Measurements from ENCODE around the gene ARFGAP1.

ARFGAP1 gene

DNA sequence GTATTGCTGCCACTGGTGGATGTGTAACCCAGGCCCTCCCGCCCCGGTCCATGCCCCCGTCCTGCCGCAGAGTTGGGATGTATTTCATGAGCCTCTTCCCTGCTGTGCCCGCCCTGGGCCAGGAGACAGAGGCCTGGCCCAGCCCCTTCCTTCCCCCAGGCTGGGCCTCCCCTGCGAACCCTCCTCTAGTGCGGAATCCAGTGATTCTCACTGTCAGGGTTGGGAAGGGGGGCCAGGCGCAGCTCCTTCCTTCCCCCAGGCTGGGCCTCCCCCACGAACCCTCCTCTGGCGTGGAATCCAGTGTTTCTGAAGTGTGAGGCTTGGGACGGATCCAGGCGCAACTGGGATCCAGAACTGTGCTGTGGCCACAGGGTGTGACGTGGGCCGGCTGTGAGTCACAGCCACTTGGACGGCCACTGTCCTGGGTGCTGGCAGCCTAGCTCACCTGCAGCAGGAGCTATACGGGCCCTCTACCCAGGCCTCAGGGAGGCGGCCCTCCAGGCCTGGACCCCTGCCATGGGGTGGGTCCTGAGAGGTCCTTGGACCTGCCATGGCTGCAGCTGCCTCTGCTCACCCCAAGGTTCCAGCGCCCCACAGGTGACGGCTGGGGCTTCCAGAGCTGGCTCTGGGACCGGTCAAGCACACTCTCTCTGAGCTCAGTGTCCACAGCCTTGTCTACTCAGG, 48.7 kb downstream of the ARFGAP1 start:
- no peaks in the 10 kb centered on the region for H3K27me3 ChIP-seq (ENCODE audit: control insufficient read depth, insufficient read depth, low read length)
- H3K4me1 ChIP-seq (ENCODE audit: control insufficient read depth, insufficient read depth, low read length), result no peaks in the 10 kb centered on the region
- H3K36me3 ChIP-seq (ENCODE audit: control insufficient read depth, insufficient read depth, low read length), result no peaks in the 10 kb centered on the region
- H3K27ac ChIP-seq (ENCODE audit: low read length), result no peak overlapping the region
- H3K4me3 ChIP-seq (ENCODE audit: low read length), result no peak overlapping the region
- no peak for DNase-seq (ENCODE audit: low read depth, low spot score)
- no peaks in the 10 kb centered on the region for H3K9me3 ChIP-seq (ENCODE audit: control insufficient read depth, insufficient read depth, low read length)
- no CpG with 5 or more reads among the region's 20 CpGs for WGBS (ENCODE audit: insufficient coverage, insufficient read length)

- DNase-seq (ENCODE audit: low read depth, low spot score), result no peak
- Histone ChIP-seq H3K4me1 (ENCODE audit: control insufficient read depth, insufficient read depth, low read length) (no peaks in the 10 kb centered on the region), H3K9me3 (ENCODE audit: control insufficient read depth, insufficient read depth, low read length) (no peaks in the 10 kb centered on the region), H3K4me3 (ENCODE audit: low read length) (no peak overlapping the region), H3K27me3 (ENCODE audit: control insufficient read depth, insufficient read depth, low read length) (no peaks in the 10 kb centered on the region), H3K36me3 (ENCODE audit: control insufficient read depth, insufficient read depth, low read length) (no peaks in the 10 kb centered on the region), H3K27ac (ENCODE audit: low read length) (no peak overlapping the region)
- no CpG with 5 or more reads among the region's 34 CpGs for WGBS (ENCODE audit: insufficient coverage, insufficient read length)
These were observed 49.7 kb downstream of the ARFGAP1 start for GRCh38 chr20:63322146-63322932.

DNA sequence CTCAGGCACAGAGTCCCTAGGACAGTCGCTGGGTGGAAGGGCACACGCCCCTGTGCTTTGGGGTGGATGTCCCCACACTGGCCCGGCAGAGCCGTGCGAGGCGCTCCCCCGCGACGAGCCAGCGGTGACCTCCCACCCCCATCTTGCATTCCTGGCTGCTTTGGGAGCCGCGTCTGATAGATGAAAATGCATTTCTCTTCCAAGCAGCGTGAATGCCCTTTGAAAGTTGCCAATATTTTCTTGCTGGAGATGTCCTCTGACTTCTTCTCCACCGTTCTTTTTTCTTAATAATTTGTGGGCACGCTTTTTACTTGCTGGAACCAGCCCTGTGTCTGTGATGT, 50.3 kb downstream of the ARFGAP1 start:
- no CpG with 5 or more reads among the region's 15 CpGs for WGBS (ENCODE audit: insufficient coverage, insufficient read length)
- H3K4me3 ChIP-seq (ENCODE audit: low read length), result no peak overlapping the region

GRCh38 chr20:63323357-63323981, 50.9 kb downstream of the ARFGAP1 start:
- no peak for DNase-seq (ENCODE audit: low read depth, low spot score)
- Histone ChIP-seq H3K9me3 (ENCODE audit: control insufficient read depth, insufficient read depth, low read length) (no peaks in the 10 kb centered on the region), H3K36me3 (ENCODE audit: control insufficient read depth, insufficient read depth, low read length) (no peaks in the 10 kb centered on the region), H3K4me1 (ENCODE audit: control insufficient read depth, insufficient read depth, low read length) (no peaks in the 10 kb centered on the region), H3K27ac (ENCODE audit: low read length) (no peak overlapping the region), H3K4me3 (ENCODE audit: low read length) (no peak overlapping the region), H3K27me3 (ENCODE audit: control insufficient read depth, insufficient read depth, low read length) (no peaks in the 10 kb centered on the region)
- no CpG with 5 or more reads among the region's 18 CpGs for WGBS (ENCODE audit: insufficient coverage, insufficient read length)

More for the DNA sequence above, 50.3 kb downstream of the ARFGAP1 start:
- DNase-seq (ENCODE audit: low read depth, low spot score), result no peak
- Histone ChIP-seq H3K9me3 (ENCODE audit: control insufficient read depth, insufficient read depth, low read length) (no peaks in the 10 kb centered on the region), H3K4me1 (ENCODE audit: control insufficient read depth, insufficient read depth, low read length) (no peaks in the 10 kb centered on the region), H3K27ac (ENCODE audit: low read length) (no peak overlapping the region), H3K27me3 (ENCODE audit: control insufficient read depth, insufficient read depth, low read length) (no peaks in the 10 kb centered on the region), H3K36me3 (ENCODE audit: control insufficient read depth, insufficient read depth, low read length) (no peaks in the 10 kb centered on the region)

DNA sequence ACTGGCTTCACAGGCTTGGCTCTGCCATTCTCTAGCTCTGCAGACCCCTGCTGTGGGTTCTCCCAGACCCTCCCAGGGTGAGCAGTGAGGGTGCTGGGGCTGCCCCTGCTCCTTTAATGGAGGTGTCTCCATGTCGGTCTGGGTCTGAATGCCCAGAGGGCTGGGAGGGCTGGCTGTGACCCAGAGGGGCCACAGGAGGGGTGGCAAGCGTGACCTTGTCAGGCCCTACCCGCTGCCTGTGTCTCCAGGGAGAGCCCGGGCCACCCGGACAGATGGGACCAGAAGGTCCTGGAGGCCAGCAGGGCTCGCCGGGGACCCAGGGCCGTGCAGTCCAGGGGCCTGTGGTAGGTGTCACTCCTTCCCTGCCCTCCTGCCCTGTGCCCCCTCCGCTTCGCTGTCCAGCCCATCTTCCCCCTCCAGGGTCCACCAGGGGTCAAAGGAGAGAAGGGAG, 52.4 kb downstream of the ARFGAP1 start:
- Histone ChIP-seq H3K4me1 (ENCODE audit: control insufficient read depth, insufficient read depth, low read length) (no peaks in the 10 kb centered on the region), H3K27ac (ENCODE audit: low read length) (no peak overlapping the region), H3K4me3 (ENCODE audit: low read length) (no peak overlapping the region), H3K36me3 (ENCODE audit: control insufficient read depth, insufficient read depth, low read length) (no peaks in the 10 kb centered on the region), H3K27me3 (ENCODE audit: control insufficient read depth, insufficient read depth, low read length) (no peaks in the 10 kb centered on the region), H3K9me3 (ENCODE audit: control insufficient read depth, insufficient read depth, low read length) (no peaks in the 10 kb centered on the region)
- WGBS (ENCODE audit: insufficient coverage, insufficient read length), result no CpG with 5 or more reads among the region's 10 CpGs
- DNase-seq (ENCODE audit: low read depth, low spot score), result no peak

- H3K36me3 ChIP-seq (ENCODE audit: control insufficient read depth, insufficient read depth, low read length), result no peaks in the 10 kb centered on the region
- H3K4me1 ChIP-seq (ENCODE audit: control insufficient read depth, insufficient read depth, low read length), result no peaks in the 10 kb centered on the region
- no peak overlapping the region for H3K27ac ChIP-seq (ENCODE audit: low read length)
- no peaks in the 10 kb centered on the region for H3K27me3 ChIP-seq (ENCODE audit: control insufficient read depth, insufficient read depth, low read length)
- no peak for DNase-seq (ENCODE audit: low read depth, low spot score)
- H3K4me3 ChIP-seq (ENCODE audit: low read length), result no peak overlapping the region
- WGBS (ENCODE audit: insufficient coverage, insufficient read length), result no CpG with 5 or more reads among the region's 8 CpGs
- no peaks in the 10 kb centered on the region for H3K9me3 ChIP-seq (ENCODE audit: control insufficient read depth, insufficient read depth, low read length)
These were observed 53.1 kb downstream of the ARFGAP1 start for GRCh38 chr20:63325554-63326313.

GRCh38 chr20:63326314-63327230, 54.0 kb downstream of the ARFGAP1 start:
- no peak for DNase-seq (ENCODE audit: low read depth, low spot score)

GRCh38 chr20:63327231-63327745, 54.7 kb downstream of the ARFGAP1 start:
- Histone ChIP-seq H3K9me3 (ENCODE audit: control insufficient read depth, insufficient read depth, low read length) (no peaks in the 10 kb centered on the region), H3K4me1 (ENCODE audit: control insufficient read depth, insufficient read depth, low read length) (no peaks in the 10 kb centered on the region), H3K27ac (ENCODE audit: low read length) (no peak overlapping the region), H3K27me3 (ENCODE audit: control insufficient read depth, insufficient read depth, low read length) (no peaks in the 10 kb centered on the region), H3K4me3 (ENCODE audit: low read length) (no peak overlapping the region), H3K36me3 (ENCODE audit: control insufficient read depth, insufficient read depth, low read length) (no peaks in the 10 kb centered on the region)
- WGBS (ENCODE audit: insufficient coverage, insufficient read length), result no CpG with 5 or more reads among the region's 8 CpGs
- DNase-seq (ENCODE audit: low read depth, low spot score), result no peak

More at GRCh38 chr20:63326314-63327230, 54.0 kb downstream of the ARFGAP1 start:
- Histone ChIP-seq H3K4me1 (ENCODE audit: control insufficient read depth, insufficient read depth, low read length) (no peaks in the 10 kb centered on the region), H3K4me3 (ENCODE audit: low read length) (no peak overlapping the region), H3K36me3 (ENCODE audit: control insufficient read depth, insufficient read depth, low read length) (no peaks in the 10 kb centered on the region), H3K27ac (ENCODE audit: low read length) (no peak overlapping the region), H3K27me3 (ENCODE audit: control insufficient read depth, insufficient read depth, low read length) (no peaks in the 10 kb centered on the region), H3K9me3 (ENCODE audit: control insufficient read depth, insufficient read depth, low read length) (no peaks in the 10 kb centered on the region)
- WGBS (ENCODE audit: insufficient coverage, insufficient read length), result no CpG with 5 or more reads among the region's 15 CpGs

DNA sequence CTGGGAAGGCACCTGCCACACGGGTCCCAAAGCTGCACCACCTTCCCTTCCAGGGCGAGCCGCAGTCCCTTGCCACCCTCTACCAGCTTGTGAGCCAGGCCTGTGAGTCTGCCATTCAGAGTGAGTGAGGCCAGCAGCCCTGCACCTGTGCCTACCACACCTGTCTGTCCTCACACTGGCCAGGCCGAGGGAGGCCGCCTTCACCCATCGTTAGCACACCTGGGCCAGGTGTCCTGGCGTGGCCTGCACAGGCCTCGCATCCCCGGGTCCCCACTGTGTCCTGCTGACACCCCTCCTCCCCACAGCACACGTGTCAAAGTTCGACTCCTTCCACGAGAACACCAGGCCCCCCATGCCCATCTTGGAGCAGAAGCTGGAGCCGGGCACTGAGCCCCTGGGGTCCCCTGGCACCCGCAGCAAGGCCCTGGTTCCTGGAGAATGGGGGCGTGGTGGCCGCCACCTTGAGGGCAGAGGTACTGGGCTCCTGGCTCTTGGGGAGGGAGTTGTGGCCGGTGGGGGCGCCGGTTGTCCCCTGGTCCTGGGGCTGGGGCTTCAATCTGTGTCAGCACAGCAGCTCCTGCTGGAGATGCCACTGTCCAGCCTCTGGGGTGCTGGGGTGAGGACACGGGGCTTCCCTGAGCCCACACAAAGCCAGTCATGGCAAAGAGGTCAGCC, 55.5 kb downstream of the ARFGAP1 start:
- H3K36me3 ChIP-seq (ENCODE audit: control insufficient read depth, insufficient read depth, low read length), result no peaks in the 10 kb centered on the region
- WGBS (ENCODE audit: insufficient coverage, insufficient read length), result no CpG with 5 or more reads among the region's 20 CpGs
- no peaks in the 10 kb centered on the region for H3K9me3 ChIP-seq (ENCODE audit: control insufficient read depth, insufficient read depth, low read length)
- H3K4me3 ChIP-seq (ENCODE audit: low read length), result no peak overlapping the region
- H3K4me1 ChIP-seq (ENCODE audit: control insufficient read depth, insufficient read depth, low read length), result no peaks in the 10 kb centered on the region
- H3K27me3 ChIP-seq (ENCODE audit: control insufficient read depth, insufficient read depth, low read length), result no peaks in the 10 kb centered on the region
- no peak for DNase-seq (ENCODE audit: low read depth, low spot score)
- H3K27ac ChIP-seq (ENCODE audit: low read length), result no peak overlapping the region
